Peyer's patch (tissue), 4 donors: ENCODE results near the gene NPM1. TPM values are rescaled to one million over a fixed set of nuclear protein-coding genes. Genes with fewer than 3 reads are reported as not detected.
A peak's percentile ranks its signal among the peaks of the same experiment; 100 is the strongest.

ENCODE experiments used
- DNase-seq, 3 donors: peaks; one replicate each; pipeline ENCODE4 v3.0.0-alpha.2; 2017 to 2019
- H3K27ac ChIP-seq, 4 donors: fragments of 200-600 bp; sonication (generic); one replicate each; pipeline ENCODE4 v1.5.1; 2016 to 2019
- H3K27me3 ChIP-seq, 2 donors: fragments of 200-600 bp; sonication (generic); one replicate each; pipeline ENCODE4 v1.5.1; 2019
- H3K36me3 ChIP-seq, 3 donors: fragments of 200-600 bp; sonication (generic); one replicate each; pipeline ENCODE4 v1.5.1; 2016 to 2019
- H3K4me1 ChIP-seq, 4 donors: fragments of 200-600 bp; sonication (generic); one replicate each; pipeline ENCODE4 v1.5.1; 2016 to 2019
- H3K4me3 ChIP-seq, 4 donors: fragments of 200-600 bp; sonication (generic); 1 replicate in 3 of 4; 2 replicates in 1 of 4; pipeline ENCODE4 v1.5.1; 2016 to 2019; ENCODE audit warnings: mild to moderate bottlenecking in 1 of 4
- H3K9me3 ChIP-seq, 4 donors: fragments of 200-600 bp; sonication (generic); one replicate each; pipeline ENCODE4 v1.5.1; 2016 to 2019; ENCODE audit warnings: mild to moderate bottlenecking in 1 of 4
- CTCF ChIP-seq, 6 experiments: fragments of 450-650 bp in 4 of 6; fragments of 200-600 bp in 2 of 6; sonication (generic) in 1 of 6; IDR thresholded peaks; one replicate each; pipeline ENCODE4 v1.5.1; 2017 to 2019; ENCODE audit warnings: antibody characterized with exemption in 6 of 6, mild to moderate bottlenecking in 3 of 6, moderate library complexity in 1 of 6
- POLR2A ChIP-seq, 2 donors: fragments of 450-650 bp; IDR thresholded peaks; one replicate each; pipeline ENCODE4 v1.5.1; 2017; ENCODE audit warnings: antibody characterized with exemption in 2 of 2, mild to moderate bottlenecking in 2 of 2, moderate library complexity in 2 of 2
- total RNA-seq, 4 donors: library from RNA; depleted of rRNA; stranded (reverse); fragments of >200 nt; gene quantifications; one replicate each; pipeline ENCODE4 v1.1.0, GENCODE V29; 2016

NPM1 gene
- total RNA-seq, 4 donors from 2014 or later: 167 to 468 (median 197) TPM

- peaks cover 0 to 32% (median 16%) of the 10 kb centered on the region in 4 donors for H3K4me1 ChIP-seq
- H3K4me3 ChIP-seq: peak overlapping the region in 1 of 4 donors; percentile 56
- H3K27ac ChIP-seq: no peak overlapping the region
- TF ChIP-seq CTCF (IDR thresholded peaks at IDR 0.05) (no peak), POLR2A (IDR thresholded peaks at IDR 0.05) (no peak)
- no peaks in the 10 kb centered on the region for H3K27me3 ChIP-seq
- no peaks in the 10 kb centered on the region for H3K9me3 ChIP-seq
- DNase-seq: peak in 1 of 3 donors; percentile 32
- no peaks in the 10 kb centered on the region for H3K36me3 ChIP-seq
These were observed 33.9 kb downstream of the NPM1 start for GRCh38 chr5:171421331-171422262.

GRCh38 chr5:171422495-171422894, 34.8 kb downstream of the NPM1 start:
- no peak for TF ChIP-seq POLR2A (IDR thresholded peaks at IDR 0.05)
- TF ChIP-seq CTCF (IDR thresholded peaks at IDR 0.05): no peak
- H3K27me3 ChIP-seq: no peaks in the 10 kb centered on the region
- no peak overlapping the region for H3K4me3 ChIP-seq
- H3K27ac ChIP-seq: no peak overlapping the region
- peak in 1 of 3 donors; percentile 29 for DNase-seq
- peaks cover 0 to 32% (median 16%) of the 10 kb centered on the region in 4 donors for H3K4me1 ChIP-seq
- no peaks in the 10 kb centered on the region for H3K36me3 ChIP-seq
- H3K9me3 ChIP-seq: no peaks in the 10 kb centered on the region

GRCh38 chr5:171422902-171423663, 35.4 kb downstream of the NPM1 start:
- Histone ChIP-seq H3K4me3 (no peak overlapping the region), H3K27me3 (no peaks in the 10 kb centered on the region), H3K27ac (no peak overlapping the region), H3K36me3 (no peaks in the 10 kb centered on the region), H3K9me3 (no peaks in the 10 kb centered on the region), H3K4me1 (peaks cover 0 to 32% (median 16%) of the 10 kb centered on the region in 4 donors)
- TF ChIP-seq CTCF (IDR thresholded peaks at IDR 0.05): no peak
- TF ChIP-seq POLR2A (IDR thresholded peaks at IDR 0.05): no peak
- DNase-seq: peak in 1 of 3 donors; percentile 40

- peak in 1 of 3 donors; percentile 19 for DNase-seq
- TF ChIP-seq POLR2A (IDR thresholded peaks at IDR 0.05) (no peak), CTCF (IDR thresholded peaks at IDR 0.05) (no peak)
- H3K36me3 ChIP-seq: no peaks in the 10 kb centered on the region
- H3K4me3 ChIP-seq: no peak overlapping the region
- H3K9me3 ChIP-seq: no peaks in the 10 kb centered on the region
- peaks cover 0 to 17% (median 6%) of the 10 kb centered on the region in 4 donors for H3K4me1 ChIP-seq
- no peaks in the 10 kb centered on the region for H3K27me3 ChIP-seq
- H3K27ac ChIP-seq: no peak overlapping the region
These were observed 37.1 kb downstream of the NPM1 start for GRCh38 chr5:171424726-171425125.

GRCh38 chr5:171425596-171426244, 38.1 kb downstream of the NPM1 start:
- no peak for TF ChIP-seq CTCF (IDR thresholded peaks at IDR 0.05)
- TF ChIP-seq POLR2A (IDR thresholded peaks at IDR 0.05): no peak
- peak in 1 of 3 donors; percentile 9 for DNase-seq
- Histone ChIP-seq H3K36me3 (no peaks in the 10 kb centered on the region), H3K4me3 (no peak overlapping the region), H3K27me3 (no peaks in the 10 kb centered on the region), H3K4me1 (peaks cover 0 to 7% (median 1%) of the 10 kb centered on the region in 4 donors), H3K27ac (no peak overlapping the region), H3K9me3 (no peaks in the 10 kb centered on the region)
